Tibial artery (tissue), 4 donors: ENCODE measurements around the gene GPR137B.

Experiments used
- DNase-seq, 2 donors: peaks; one replicate each; pipeline ENCODE4 v3.0.0-alpha.2; 2019
- H3K27ac ChIP-seq, 2 donors: fragments of 200-600 bp; sonication (generic) in 1 of 2; 1 replicate in 1 of 2; 2 replicates in 1 of 2; pipeline ENCODE4 v1.5.1; 2018 to 2019; ENCODE audit warnings: mild to moderate bottlenecking in 1 of 2
- H3K27me3 ChIP-seq, 2 donors: fragments of 200-600 bp; sonication (generic) in 1 of 2; one replicate each; pipeline versions ENCODE4 v1.5.1 to v1.6.0; 2016 to 2019
- H3K36me3 ChIP-seq, 3 donors: fragments of 200-600 bp; sonication (generic) in 2 of 3; one replicate each; pipeline ENCODE4 v1.5.1; 2016 to 2019; ENCODE audit warnings: mild to moderate bottlenecking in 2 of 3
- H3K4me1 ChIP-seq, 4 donors: fragments of 200-600 bp; sonication (generic) in 2 of 4; 1 replicate in 3 of 4; 2 replicates in 1 of 4; pipeline ENCODE4 v1.5.1; 2016 to 2019
- H3K4me3 ChIP-seq, 2 donors: fragments of 200-600 bp; sonication (generic) in 1 of 2; 1 replicate in 1 of 2; 2 replicates in 1 of 2; pipeline ENCODE4 v1.5.1; 2018 to 2019; ENCODE audit warnings: mild to moderate bottlenecking in 2 of 2
- H3K9me3 ChIP-seq, 3 donors: fragments of 200-600 bp; sonication (generic) in 1 of 3; one replicate each; pipeline ENCODE4 v1.5.1; 2016 to 2019
- CTCF ChIP-seq, 2 experiments: fragments of 200-600 bp in 1 of 2; fragments of 450-650 bp in 1 of 2; IDR thresholded peaks; one replicate each; pipeline ENCODE4 v1.5.1; 2017 to 2019; ENCODE audit warnings: antibody characterized with exemption in 2 of 2, mild to moderate bottlenecking in 1 of 2, moderate library complexity in 1 of 2
- intact Hi-C: fragments of 100-400 bp; cut with DNase I; formaldehyde crosslinking; loops from one replicate; pipeline ENCODE4 v1.15.0; 2023; ENCODE audit warnings: low total_unique reads

Gene GPR137B

GRCh38 chr1:236143104-236143948 lies 987 bp downstream of the GPR137B start:
- intact Hi-C loops: no loop called here
- no peaks in the 10 kb centered on the region for H3K36me3 ChIP-seq
- H3K27me3 ChIP-seq: peaks cover 0 to 3% of the 10 kb centered on the region in 2 donors
- peaks cover 0 to 27% (median 20%) of the 10 kb centered on the region in 4 donors for H3K4me1 ChIP-seq
- H3K9me3 ChIP-seq: no peaks in the 10 kb centered on the region
- H3K27ac ChIP-seq: peak overlapping the region in 1 of 2 donors; percentile 36
- no peak for DNase-seq
- H3K4me3 ChIP-seq: peak overlapping the region; percentile 64 to 80
- no peak for TF ChIP-seq CTCF (IDR thresholded peaks at IDR 0.05)

GRCh38 chr1:236144033-236144432 lies 1.7 kb downstream of the GPR137B start:
- intact Hi-C loops: no loop called here
- no peak for DNase-seq
- TF ChIP-seq CTCF (IDR thresholded peaks at IDR 0.05): no peak

GRCh38 chr1:236144446-236145150 lies 2.3 kb downstream of the GPR137B start:
- H3K36me3 ChIP-seq: no peaks in the 10 kb centered on the region
- no peak overlapping the region for H3K27ac ChIP-seq
- intact Hi-C loops: no loop called here
- no peak for DNase-seq
- no peaks in the 10 kb centered on the region for H3K9me3 ChIP-seq
- peak overlapping the region in 1 of 2 donors; percentile 80 for H3K4me3 ChIP-seq
- H3K27me3 ChIP-seq: peaks cover 0 to 3% of the 10 kb centered on the region in 2 donors
- peaks cover 0 to 29% (median 20%) of the 10 kb centered on the region in 4 donors for H3K4me1 ChIP-seq
- no peak for TF ChIP-seq CTCF (IDR thresholded peaks at IDR 0.05)

More at GRCh38 chr1:236144033-236144432, 1.7 kb downstream of the GPR137B start:
- peak overlapping the region in 1 of 2 donors; percentile 80 for H3K4me3 ChIP-seq
- no peak overlapping the region for H3K27ac ChIP-seq
- H3K36me3 ChIP-seq: no peaks in the 10 kb centered on the region
- no peaks in the 10 kb centered on the region for H3K9me3 ChIP-seq
- H3K4me1 ChIP-seq: peaks cover 0 to 27% (median 20%) of the 10 kb centered on the region in 4 donors
- H3K27me3 ChIP-seq: peaks cover 0 to 3% of the 10 kb centered on the region in 2 donors

- peak in 1 of 2 donors; percentile 41 for DNase-seq
- Histone ChIP-seq H3K9me3 (no peaks in the 10 kb centered on the region), H3K4me3 (no peak overlapping the region), H3K36me3 (no peaks in the 10 kb centered on the region), H3K4me1 (peaks cover 0 to 25% (median 14%) of the 10 kb centered on the region in 4 donors), H3K27ac (no peak overlapping the region), H3K27me3 (no peaks in the 10 kb centered on the region)
- no peak for TF ChIP-seq CTCF (IDR thresholded peaks at IDR 0.05)
- intact Hi-C loops: no loop called here
These were observed 4.7 kb downstream of the GPR137B start for GRCh38 chr1:236147068-236147467.

GRCh38 chr1:236147521-236148469 lies 5.5 kb downstream of the GPR137B start:
- Histone ChIP-seq H3K4me3 (no peak overlapping the region), H3K27ac (no peak overlapping the region), H3K27me3 (no peaks in the 10 kb centered on the region), H3K9me3 (no peaks in the 10 kb centered on the region), H3K36me3 (no peaks in the 10 kb centered on the region), H3K4me1 (peaks cover 0 to 21% (median 12%) of the 10 kb centered on the region in 4 donors)
- intact Hi-C loops: no loop called here
- no peak for DNase-seq
- no peak for TF ChIP-seq CTCF (IDR thresholded peaks at IDR 0.05)
